ENCODE data around the gene NUDT1.

GRCh38 chr7:2205036-2205780 is 36.8 kb upstream of the NUDT1 start:
- TF ChIP-seq CTCF (conservative IDR thresholded peaks at IDR 0.05; ENCODE audit: low read length) (no peak), EZH2phosphoT487 (IDR thresholded peaks at IDR 0.05; ENCODE audit: borderline replicate concordance, low read depth, low read length) (no peak)
